GM12801 (cell line): Measurements from ENCODE around the gene EIF5A.

ENCODE experiments used
- CTCF ChIP-seq: IDR thresholded peaks from one replicate; pipeline ENCODE4 v1.5.1; 2011; ENCODE audit warnings: control low read depth; ENCODE audit not compliant: insufficient read length; ENCODE audit errors: extremely low read depth

The EIF5A gene

GRCh38 chr17:7343250-7343649, 35.8 kb downstream of the EIF5A start:
- TF ChIP-seq CTCF, result no peak

- no peak for TF ChIP-seq CTCF
Measured at GRCh38 chr17:7346761-7347614, 39.6 kb downstream of the EIF5A start.

- no peak for TF ChIP-seq CTCF
Measured at GRCh38 chr17:7347630-7348477, 40.4 kb downstream of the EIF5A start.

- TF ChIP-seq CTCF, result no peak
Measured at GRCh38 chr17:7348478-7349242, 41.2 kb downstream of the EIF5A start.

GRCh38 chr17:7351665-7352502, 44.5 kb downstream of the EIF5A start, which contains the start of gene KCTD11:
Gene KCTD11, plus strand, starts transcription at chr17:7352162.
- TF ChIP-seq CTCF, result no peak

- TF ChIP-seq CTCF, result no peak
Measured at GRCh38 chr17:7352503-7352889, 45.1 kb downstream of the EIF5A start.
